Measurements from ENCODE around the gene SYNGR1. TPM values are rescaled to one million over a fixed set of nuclear protein-coding genes. Genes with fewer than 3 reads are reported as not detected.
A peak's percentile ranks its signal among the peaks of the same experiment; 100 is the strongest.

The SYNGR1 gene
- total and polyA plus RNA-seq, 2 donors (not counting 1 experiment from before 2014, with no cell fraction given), result 9.4 to 31.9 TPM

GRCh38 chr22:39314251-39314971 is 35.4 kb upstream of the SYNGR1 start:
- Histone ChIP-seq H2AFZ (ENCODE audit: insufficient read depth, low read depth, low read length, poor library complexity, severe bottlenecking) (no peak overlapping the region), H3K36me3 (replicated peaks in 1 of 2; ENCODE audit: control extremely low read depth in 1 of 2, control insufficient read depth in 1 of 2, extremely low read depth in 1 of 2, insufficient read depth in 2 of 2, low read length in 1 of 2) (peaks cover 2 to 72% of the 10 kb centered on the region in 2 experiments), H3K9ac (ENCODE audit: low read length) (no peak overlapping the region), H3K9me3 (ENCODE audit: control extremely low read depth in 1 of 3, control insufficient read depth in 2 of 3, insufficient read depth in 1 of 3, low read length in 2 of 3) (no peaks in the 10 kb centered on the region), H3K4me3 (ENCODE audit: control extremely low read depth in 1 of 5, extremely low read depth in 1 of 5, insufficient read depth in 1 of 5, low read depth in 2 of 5, low read length in 4 of 5) (no peak overlapping the region), H3K79me2 (ENCODE audit: control insufficient read depth, insufficient read depth, low read length) (peaks cover 30% of the 10 kb centered on the region), H3K27ac (ENCODE audit: low read length in 2 of 2) (no peak overlapping the region), H3K4me2 (replicated peaks; ENCODE audit: low read depth, low read length, poor library complexity, severe bottlenecking) (no peak overlapping the region), H3K27me3 (replicated peaks in 1 of 4; ENCODE audit: control extremely low read depth in 1 of 4, control insufficient read depth in 3 of 4, insufficient read depth in 4 of 4, low read length in 3 of 4) (no peaks in the 10 kb centered on the region), H4K20me1 (ENCODE audit: control insufficient read depth, insufficient read depth, low read length, poor library complexity, severe bottlenecking) (peaks cover 72% of the 10 kb centered on the region), H3K4me1 (ENCODE audit: control insufficient read depth in 2 of 2, insufficient read depth in 2 of 2, low read length in 2 of 2) (peaks cover 27 to 43% of the 10 kb centered on the region in 2 donors)
- Mint-ChIP-seq H3K27ac (no peak overlapping the region), H3K9me3 (ENCODE audit: insufficient read depth) (no peaks in the 10 kb centered on the region), H3K4me1 (peaks cover 44% of the 10 kb centered on the region), H3K27me3 (no peaks in the 10 kb centered on the region), H3K4me3 (no peak overlapping the region)
- whole genome bisulfite sequencing (ENCODE audit: insufficient coverage), result 94% methylated on average over 11 of the region's 14 CpGs
- ChIA-PET CTCF (interaction anchor here (0.5 to 7.9 kb wide), 5 partner anchors 84 to 725 kb away, joined by 4 to 171 read pairs (median 65); partner anchors contain the start of genes CBX6 and RPS19BP1), POLR2A (interaction anchor here (4.3 kb wide), 1 partner anchor 144 kb away, joined by 17 read pairs; no protein-coding TSS in a partner anchor)
- DNase-seq (no peak), ATAC-seq (ENCODE audit: low read depth) (no peak)
- intact Hi-C loops (cut with micrococcal nuclease), result no loop called here
- TF ChIP-seq CTCF (IDR thresholded peaks at IDR 0.05) (peak; percentile 22), EZH2 (IDR thresholded peaks at IDR 0.05; ENCODE audit: borderline replicate concordance, insufficient read depth, low read depth, low read length, poor library complexity, severe bottlenecking) (no peak)

GRCh38 chr22:39315389-39315788 is 34.4 kb upstream of the SYNGR1 start:
- Mint-ChIP-seq H3K27me3 (no peaks in the 10 kb centered on the region), H3K9me3 (ENCODE audit: insufficient read depth) (no peaks in the 10 kb centered on the region), H3K27ac (no peak overlapping the region), H3K4me3 (no peak overlapping the region), H3K4me1 (peaks cover 42% of the 10 kb centered on the region)
- Histone ChIP-seq H3K79me2 (ENCODE audit: control insufficient read depth, insufficient read depth, low read length) (peaks cover 30% of the 10 kb centered on the region), H3K4me3 (ENCODE audit: control extremely low read depth in 1 of 5, extremely low read depth in 1 of 5, insufficient read depth in 1 of 5, low read depth in 2 of 5, low read length in 4 of 5) (no peak overlapping the region), H3K4me2 (replicated peaks; ENCODE audit: low read depth, low read length, poor library complexity, severe bottlenecking) (no peak overlapping the region), H3K9me3 (ENCODE audit: control extremely low read depth in 1 of 3, control insufficient read depth in 2 of 3, insufficient read depth in 1 of 3, low read length in 2 of 3) (no peaks in the 10 kb centered on the region), H3K27me3 (replicated peaks in 1 of 4; ENCODE audit: control extremely low read depth in 1 of 4, control insufficient read depth in 3 of 4, insufficient read depth in 4 of 4, low read length in 3 of 4) (no peaks in the 10 kb centered on the region), H3K9ac (ENCODE audit: low read length) (no peak overlapping the region), H3K4me1 (ENCODE audit: control insufficient read depth in 2 of 2, insufficient read depth in 2 of 2, low read length in 2 of 2) (peaks cover 27 to 41% of the 10 kb centered on the region in 2 donors), H3K36me3 (replicated peaks in 1 of 2; ENCODE audit: control extremely low read depth in 1 of 2, control insufficient read depth in 1 of 2, extremely low read depth in 1 of 2, insufficient read depth in 2 of 2, low read length in 1 of 2) (peaks cover 2 to 72% of the 10 kb centered on the region in 2 experiments), H4K20me1 (ENCODE audit: control insufficient read depth, insufficient read depth, low read length, poor library complexity, severe bottlenecking) (peaks cover 72% of the 10 kb centered on the region), H3K27ac (ENCODE audit: low read length in 2 of 2) (no peak overlapping the region), H2AFZ (ENCODE audit: insufficient read depth, low read depth, low read length, poor library complexity, severe bottlenecking) (no peak overlapping the region)
- WGBS (ENCODE audit: insufficient coverage), result 97% methylated on average over 13 of the region's 13 CpGs
- TF ChIP-seq CTCF (IDR thresholded peaks at IDR 0.05) (no peak), EZH2 (IDR thresholded peaks at IDR 0.05; ENCODE audit: borderline replicate concordance, insufficient read depth, low read depth, low read length, poor library complexity, severe bottlenecking) (no peak)
- DNase-seq (no peak), ATAC-seq (ENCODE audit: low read depth) (no peak)
- CTCF ChIA-PET, result interaction anchor here (0.9 to 7.9 kb wide), 14 partner anchors 9 to 724 kb away, joined by 3 to 171 read pairs (median 6); partner anchors contain the start of genes CBX6 and RPS19BP1
- intact Hi-C loops (cut with micrococcal nuclease), result loop anchor here (5.0 kb wide), 2 partner anchors 558 to 608 kb away; partner anchors contain the start of genes GTPBP1 and SUN2
- POLR2A ChIA-PET, result interaction anchor here (0.6 to 4.3 kb wide), 3 partner anchors 145 to 1463 kb away, joined by 3 to 17 read pairs (median 4); no protein-coding TSS in a partner anchor

All from B cell (primary cell).